Measurements from ENCODE around the gene FANCE.

Gene FANCE

GRCh38 chr6:35463292-35463691 is 11.2 kb downstream of the FANCE start:
- TF ChIP-seq CTCF (conservative IDR thresholded peaks at IDR 0.05; ENCODE audit: low read depth, low read length), result no peak
- no peaks in the 10 kb centered on the region; the same call in 1 of the 2 replicates for H3K36me3 ChIP-seq (ENCODE audit: insufficient read depth)

DNA sequence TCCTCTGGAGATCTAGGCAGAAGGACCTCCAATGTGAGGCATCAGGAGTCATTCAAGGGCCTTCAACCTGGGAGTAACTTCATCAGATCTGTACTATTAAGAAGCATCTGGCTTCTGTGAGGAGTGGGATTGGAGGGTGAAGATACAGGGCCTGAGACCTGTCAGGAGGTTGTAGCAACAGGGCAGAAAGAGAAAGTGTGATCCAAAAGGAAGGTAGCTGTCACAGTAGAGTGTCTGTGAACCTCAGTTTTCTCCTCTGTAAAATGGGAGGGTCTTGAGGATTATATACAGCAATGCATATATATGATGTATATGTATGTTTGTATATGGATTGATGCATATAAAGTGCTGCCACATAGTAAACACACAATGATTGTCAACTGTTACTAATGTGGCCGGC is 13.5 kb downstream of the FANCE start:
- H3K27me3 ChIP-seq (ENCODE audit: insufficient read depth, low read depth), result no peaks in the 10 kb centered on the region; the same call in 1 of the 2 replicates
- H4K20me1 ChIP-seq (ENCODE audit: insufficient read depth), result peaks cover 15% of the 10 kb centered on the region
- peaks cover 22% of the 10 kb centered on the region for H3K36me3 ChIP-seq (ENCODE audit: insufficient read depth)
- H3K9ac ChIP-seq, result no peak overlapping the region
- no peak overlapping the region for H3K4me3 ChIP-seq (IDR thresholded peaks at IDR 0.05; ENCODE audit: insufficient read depth, low read depth, low read length)
- TF ChIP-seq CTCF (conservative IDR thresholded peaks at IDR 0.05; ENCODE audit: low read depth, low read length), result no peak
- no peak overlapping the region for H3K4me2 ChIP-seq
- no peak overlapping the region for H2AFZ ChIP-seq (ENCODE audit: low read depth)
- no peak overlapping the region for H3K27ac ChIP-seq
- peaks cover 24% of the 10 kb centered on the region for H3K79me2 ChIP-seq (ENCODE audit: insufficient read depth, low read depth)
- peaks cover 15% of the 10 kb centered on the region for H3K4me1 ChIP-seq (ENCODE audit: low read depth, poor library complexity, severe bottlenecking)

More at GRCh38 chr6:35463292-35463691, 11.2 kb downstream of the FANCE start:
- peaks cover under 1% of the 10 kb centered on the region for H3K79me2 ChIP-seq (ENCODE audit: insufficient read depth, low read depth)
- H3K4me2 ChIP-seq, result no peak overlapping the region
- no peak overlapping the region for H3K27ac ChIP-seq
- no peak overlapping the region for H3K4me3 ChIP-seq (IDR thresholded peaks at IDR 0.05; ENCODE audit: insufficient read depth, low read depth, low read length)
- H2AFZ ChIP-seq (ENCODE audit: low read depth), result no peak overlapping the region
- H4K20me1 ChIP-seq (ENCODE audit: insufficient read depth), result no peaks in the 10 kb centered on the region
- no peak overlapping the region for H3K9ac ChIP-seq
- no peaks in the 10 kb centered on the region for H3K27me3 ChIP-seq (ENCODE audit: insufficient read depth, low read depth)
- peaks cover 13% of the 10 kb centered on the region for H3K4me1 ChIP-seq (ENCODE audit: low read depth, poor library complexity, severe bottlenecking)

DNA sequence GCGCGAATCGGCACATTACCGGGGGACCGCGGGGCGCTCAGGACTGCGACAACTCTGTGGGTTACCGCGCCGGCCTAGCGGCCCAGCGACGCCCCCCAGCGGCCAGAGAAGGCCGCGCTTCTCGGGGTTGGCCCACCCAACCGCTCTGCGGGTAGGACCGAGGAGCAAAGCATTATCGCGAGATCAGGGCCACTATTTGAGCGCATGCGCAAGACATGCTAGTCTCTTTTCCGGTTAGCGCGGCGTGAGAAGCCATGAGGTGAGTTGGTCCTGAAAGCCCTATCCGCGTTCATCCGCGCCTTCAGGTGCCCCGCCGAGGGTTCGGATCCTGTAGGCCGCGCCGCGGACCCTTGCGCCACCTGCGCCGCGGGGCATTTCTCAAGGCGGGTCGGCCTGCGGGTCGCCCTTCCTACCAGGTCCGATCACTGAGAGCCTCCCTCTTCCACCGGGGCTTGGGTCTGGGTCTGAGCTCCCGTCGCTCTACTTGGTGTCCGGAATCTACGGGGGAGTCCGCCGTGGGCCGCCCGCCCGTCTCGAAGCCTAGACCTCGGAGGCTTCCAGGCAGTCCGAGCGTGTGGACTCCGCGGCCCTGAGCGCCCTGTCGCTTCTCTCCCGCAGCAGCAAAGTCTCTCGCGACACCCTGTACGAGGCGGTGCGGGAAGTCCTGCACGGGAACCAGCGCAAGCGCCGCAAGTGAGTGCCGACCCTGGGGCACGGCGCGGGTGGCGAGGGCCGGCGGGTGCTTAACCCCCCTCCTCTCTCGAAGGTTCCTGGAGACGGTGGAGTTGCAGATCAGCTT is 16.2 kb downstream of the FANCE start, which contains the start of gene RPL10A:
Gene RPL10A (plus strand): TSS at position 221 of the 799 bp plus-strand sequence. CDS start 34 bp downstream, at position 255.
- Histone ChIP-seq H3K27ac (peak within 1 kb of the TSS; percentile 98), H3K4me1 (ENCODE audit: low read depth, poor library complexity, severe bottlenecking) (peaks cover 24% of the 10 kb centered on the region), H3K27me3 (ENCODE audit: insufficient read depth, low read depth) (no peaks in the 10 kb centered on the region; the same call in 1 of the 2 replicates), H2AFZ (ENCODE audit: low read depth) (peak within 1 kb of the TSS; percentile 90), H3K36me3 (ENCODE audit: insufficient read depth) (peaks cover 30% of the 10 kb centered on the region), H3K79me2 (ENCODE audit: insufficient read depth, low read depth) (peaks cover 33% of the 10 kb centered on the region), H3K9ac (peak within 1 kb of the TSS; percentile 100), H3K4me3 (IDR thresholded peaks at IDR 0.05; ENCODE audit: insufficient read depth, low read depth, low read length) (no peak within 1 kb of the TSS), H4K20me1 (ENCODE audit: insufficient read depth) (peaks cover 33% of the 10 kb centered on the region), H3K4me2 (peak within 1 kb of the TSS; percentile 82)
- peak; percentile 91 for TF ChIP-seq CTCF (conservative IDR thresholded peaks at IDR 0.05; ENCODE audit: low read depth, low read length)

DNA sequence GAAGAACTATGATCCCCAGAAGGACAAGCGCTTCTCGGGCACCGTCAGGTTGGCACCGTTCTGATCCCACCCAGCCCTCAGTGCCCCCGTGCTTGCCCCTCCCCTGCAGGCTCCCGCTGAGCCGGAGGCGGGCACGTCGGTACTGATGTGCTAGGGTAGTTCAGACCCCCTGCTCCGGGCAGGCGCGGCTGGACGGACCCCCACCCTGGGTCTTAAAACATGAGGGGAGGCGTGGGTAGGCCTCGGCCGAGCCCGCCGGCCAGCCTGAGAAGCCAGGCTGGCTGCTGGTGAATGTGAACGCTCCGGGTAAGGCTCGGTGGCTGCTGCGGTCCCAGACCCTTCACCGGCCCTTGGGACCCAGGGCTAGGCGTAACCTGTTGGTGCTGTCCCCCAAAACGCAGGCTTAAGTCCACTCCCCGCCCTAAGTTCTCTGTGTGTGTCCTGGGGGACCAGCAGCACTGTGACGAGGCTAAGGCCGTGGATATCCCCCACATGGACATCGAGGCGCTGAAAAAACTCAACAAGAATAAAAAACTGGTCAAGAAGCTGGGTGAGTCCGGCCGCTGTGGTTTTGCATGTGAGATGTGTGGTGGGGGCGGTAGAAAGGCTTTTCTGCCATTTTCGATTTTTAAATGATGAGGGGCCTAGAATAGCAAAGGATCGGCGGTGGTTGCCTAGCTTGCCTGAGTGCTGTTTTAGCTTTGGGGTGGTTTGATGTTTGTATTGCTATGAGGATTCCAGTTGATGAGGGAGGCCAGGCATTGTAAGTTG is 17.0 kb downstream of the FANCE start:
- peaks cover 30% of the 10 kb centered on the region for H3K36me3 ChIP-seq (ENCODE audit: insufficient read depth)
- H3K79me2 ChIP-seq (ENCODE audit: insufficient read depth, low read depth), result peaks cover 33% of the 10 kb centered on the region
- H4K20me1 ChIP-seq (ENCODE audit: insufficient read depth), result peaks cover 33% of the 10 kb centered on the region
- H3K4me3 ChIP-seq (IDR thresholded peaks at IDR 0.05; ENCODE audit: insufficient read depth, low read depth, low read length), result no peak overlapping the region
- no peak overlapping the region for H2AFZ ChIP-seq (ENCODE audit: low read depth)
- peaks cover 24% of the 10 kb centered on the region for H3K4me1 ChIP-seq (ENCODE audit: low read depth, poor library complexity, severe bottlenecking)
- peak overlapping the region; percentile 98 for H3K27ac ChIP-seq
- no peak for TF ChIP-seq CTCF (conservative IDR thresholded peaks at IDR 0.05; ENCODE audit: low read depth, low read length)
- H3K27me3 ChIP-seq (ENCODE audit: insufficient read depth, low read depth), result no peaks in the 10 kb centered on the region; the same call in 1 of the 2 replicates
- H3K9ac ChIP-seq, result peak overlapping the region; percentile 100
- H3K4me2 ChIP-seq, result peak overlapping the region; percentile 65

All from KMS-11 (cell line).